Upper lobe of left lung (tissue), 4 donors: ENCODE results near the gene CLDN11.

ENCODE experiments used
- CTCF ChIP-seq, 6 experiments: fragments of 450-650 bp in 4 of 6; fragments of 200-600 bp in 2 of 6; sonication (generic) in 2 of 6; IDR thresholded peaks; one replicate each; pipeline ENCODE4 v1.5.1; 2016 to 2019; ENCODE audit warnings: antibody characterized with exemption in 6 of 6
- EP300 ChIP-seq, 4 donors: sonication (generic); formaldehyde crosslinking; IDR thresholded peaks; one replicate each; pipeline ENCODE4 v1.5.1; 2017; ENCODE audit warnings: antibody characterized with exemption in 4 of 4, control low read depth in 2 of 4

DNA sequence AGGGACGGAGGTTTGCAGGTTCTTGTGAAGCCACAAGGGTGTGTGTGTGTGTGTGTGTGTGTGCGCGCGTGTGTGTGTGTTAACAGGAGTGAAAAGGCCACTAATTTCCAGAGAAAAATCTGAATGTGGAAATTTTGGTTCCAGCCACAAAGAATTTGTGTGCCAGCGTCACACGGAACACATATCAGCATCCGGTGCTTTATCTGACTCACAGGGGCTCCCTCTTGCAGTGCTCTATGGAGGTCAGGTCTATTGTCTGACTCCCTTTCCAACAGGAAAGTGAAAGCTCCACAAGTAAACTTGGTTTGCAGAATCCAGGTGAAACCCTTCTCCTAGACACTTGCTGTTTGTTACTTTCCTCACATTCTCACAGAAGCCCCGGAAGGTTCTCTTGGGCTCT is 6.2 kb downstream of the CLDN11 start:
- TF ChIP-seq EP300 (IDR thresholded peaks at IDR 0.05) (no peak), CTCF (IDR thresholded peaks at IDR 0.05) (no peak)
